Breast epithelium (tissue), 3 donors: ENCODE measurements around the gene RIPK3.

ENCODE experiments used
- POLR2A ChIP-seq: fragments of 450-650 bp; IDR thresholded peaks from one replicate; pipeline ENCODE4 v1.6.1; 2016; ENCODE audit warnings: antibody characterized with exemption, mild to moderate bottlenecking, moderate library complexity
- POLR2AphosphoS5 ChIP-seq, 3 donors: sonication (generic); formaldehyde crosslinking; IDR thresholded peaks; one replicate each; pipeline ENCODE4 v1.6.1; 2017; ENCODE audit warnings: antibody characterized with exemption in 3 of 3
- TF ChIP-seq, protein P1 (sequence below), 3 donors: fragments of 450-650 bp; IDR thresholded peaks; one replicate each; pipeline ENCODE4 v1.5.1; 2016 to 2017; ENCODE audit warnings: antibody characterized with exemption in 3 of 3, mild to moderate bottlenecking in 3 of 3, moderate library complexity in 3 of 3

GRCh38 chr14:24327303-24327702, 12.5 kb downstream of the RIPK3 start:
- TF ChIP-seq, protein P1, sequence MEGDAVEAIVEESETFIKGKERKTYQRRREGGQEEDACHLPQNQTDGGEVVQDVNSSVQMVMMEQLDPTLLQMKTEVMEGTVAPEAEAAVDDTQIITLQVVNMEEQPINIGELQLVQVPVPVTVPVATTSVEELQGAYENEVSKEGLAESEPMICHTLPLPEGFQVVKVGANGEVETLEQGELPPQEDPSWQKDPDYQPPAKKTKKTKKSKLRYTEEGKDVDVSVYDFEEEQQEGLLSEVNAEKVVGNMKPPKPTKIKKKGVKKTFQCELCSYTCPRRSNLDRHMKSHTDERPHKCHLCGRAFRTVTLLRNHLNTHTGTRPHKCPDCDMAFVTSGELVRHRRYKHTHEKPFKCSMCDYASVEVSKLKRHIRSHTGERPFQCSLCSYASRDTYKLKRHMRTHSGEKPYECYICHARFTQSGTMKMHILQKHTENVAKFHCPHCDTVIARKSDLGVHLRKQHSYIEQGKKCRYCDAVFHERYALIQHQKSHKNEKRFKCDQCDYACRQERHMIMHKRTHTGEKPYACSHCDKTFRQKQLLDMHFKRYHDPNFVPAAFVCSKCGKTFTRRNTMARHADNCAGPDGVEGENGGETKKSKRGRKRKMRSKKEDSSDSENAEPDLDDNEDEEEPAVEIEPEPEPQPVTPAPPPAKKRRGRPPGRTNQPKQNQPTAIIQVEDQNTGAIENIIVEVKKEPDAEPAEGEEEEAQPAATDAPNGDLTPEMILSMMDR (IDR thresholded peaks at IDR 0.05), result no peak
- TF ChIP-seq POLR2AphosphoS5 (IDR thresholded peaks at IDR 0.05) (no peak), POLR2A (no peak)
